Left ventricle myocardium inferior (tissue), 1 donor: ENCODE results near the gene MALRD1. TPM values are rescaled to one million over a fixed set of nuclear protein-coding genes. Genes with fewer than 3 reads are reported as not detected.

Source experiments
- DNase-seq: peaks from one replicate; pipeline ENCODE4 v3.0.0-alpha.2; 2020
- H3K27ac ChIP-seq: fragments of 200-600 bp; replicated peaks from 2 replicates; pipeline ENCODE4 v1.8.0; 2021
- H3K27me3 ChIP-seq: fragments of 200-600 bp; 2 replicates; pipeline ENCODE4 v1.8.0; 2021; ENCODE audit warnings: low read depth
- H3K36me3 ChIP-seq: fragments of 200-600 bp; 2 replicates; pipeline ENCODE4 v1.8.0; 2021
- H3K4me1 ChIP-seq: fragments of 200-600 bp; 2 replicates; pipeline ENCODE4 v1.8.0; 2021
- H3K4me3 ChIP-seq: fragments of 200-600 bp; 2 replicates; pipeline ENCODE4 v1.8.0; 2021; ENCODE audit warnings: mild to moderate bottlenecking, moderate library complexity
- H3K9me3 ChIP-seq: fragments of 200-600 bp; replicated peaks from 2 replicates; pipeline ENCODE4 v1.8.0; 2021
- intact Hi-C: fragments of 100-400 bp; cut with micrococcal nuclease; formaldehyde crosslinking; loops from one replicate; pipeline ENCODE4 v1.11.0; 2022
- total RNA-seq: library from RNA; stranded (reverse); fragmentation: NEBNext Ultra II Directional; extraction: Animal tissue kit (Norgen Biotek cat#: 25700); gene quantifications from one replicate; pipeline ENCODE4 v1.2.1, GENCODE V29; 2021
- TF ChIP-seq, protein P1 (sequence below): fragments of 200-600 bp; IDR thresholded peaks from 2 replicates; pipeline ENCODE4 v1.8.0; 2021; ENCODE audit warnings: antibody characterized with exemption, mild to moderate bottlenecking, borderline replicate concordance
- donor health status: DM: no; HTN: yes; CAD: no; lungs with severe emphysema.

Gene MALRD1
- total RNA-seq, 1 donor from 2014 or later: 0.47 TPM

DNA sequence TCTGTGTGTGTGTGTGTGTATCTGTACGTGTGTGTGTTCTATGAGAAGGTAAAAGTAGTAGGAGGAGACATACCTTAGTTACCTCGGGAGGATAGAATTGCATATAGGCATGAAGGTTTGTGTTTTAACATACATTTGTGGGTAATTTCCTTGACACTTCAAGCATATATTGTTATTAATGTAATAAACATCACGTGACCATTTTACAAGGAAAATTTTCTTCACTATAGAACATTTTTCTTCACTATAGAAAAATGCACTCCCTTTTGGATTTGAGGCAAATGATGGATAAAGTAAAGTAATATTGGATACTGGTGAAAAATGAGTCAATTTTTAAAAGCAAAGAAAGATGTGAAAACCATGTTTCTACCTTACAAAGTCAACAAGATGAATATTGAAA, 640.6 kb downstream of the MALRD1 start:
- intact Hi-C loops: no loop called here
- H3K9me3 ChIP-seq: peaks cover 7% of the 10 kb centered on the region
- H3K4me1 ChIP-seq: no peaks in the 10 kb centered on the region
- H3K36me3 ChIP-seq: no peaks in the 10 kb centered on the region
- H3K4me3 ChIP-seq: no peak overlapping the region
- no peak overlapping the region for H3K27ac ChIP-seq
- DNase-seq: no peak
- TF ChIP-seq, protein P1, sequence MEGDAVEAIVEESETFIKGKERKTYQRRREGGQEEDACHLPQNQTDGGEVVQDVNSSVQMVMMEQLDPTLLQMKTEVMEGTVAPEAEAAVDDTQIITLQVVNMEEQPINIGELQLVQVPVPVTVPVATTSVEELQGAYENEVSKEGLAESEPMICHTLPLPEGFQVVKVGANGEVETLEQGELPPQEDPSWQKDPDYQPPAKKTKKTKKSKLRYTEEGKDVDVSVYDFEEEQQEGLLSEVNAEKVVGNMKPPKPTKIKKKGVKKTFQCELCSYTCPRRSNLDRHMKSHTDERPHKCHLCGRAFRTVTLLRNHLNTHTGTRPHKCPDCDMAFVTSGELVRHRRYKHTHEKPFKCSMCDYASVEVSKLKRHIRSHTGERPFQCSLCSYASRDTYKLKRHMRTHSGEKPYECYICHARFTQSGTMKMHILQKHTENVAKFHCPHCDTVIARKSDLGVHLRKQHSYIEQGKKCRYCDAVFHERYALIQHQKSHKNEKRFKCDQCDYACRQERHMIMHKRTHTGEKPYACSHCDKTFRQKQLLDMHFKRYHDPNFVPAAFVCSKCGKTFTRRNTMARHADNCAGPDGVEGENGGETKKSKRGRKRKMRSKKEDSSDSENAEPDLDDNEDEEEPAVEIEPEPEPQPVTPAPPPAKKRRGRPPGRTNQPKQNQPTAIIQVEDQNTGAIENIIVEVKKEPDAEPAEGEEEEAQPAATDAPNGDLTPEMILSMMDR: no peak
- no peaks in the 10 kb centered on the region for H3K27me3 ChIP-seq

DNA sequence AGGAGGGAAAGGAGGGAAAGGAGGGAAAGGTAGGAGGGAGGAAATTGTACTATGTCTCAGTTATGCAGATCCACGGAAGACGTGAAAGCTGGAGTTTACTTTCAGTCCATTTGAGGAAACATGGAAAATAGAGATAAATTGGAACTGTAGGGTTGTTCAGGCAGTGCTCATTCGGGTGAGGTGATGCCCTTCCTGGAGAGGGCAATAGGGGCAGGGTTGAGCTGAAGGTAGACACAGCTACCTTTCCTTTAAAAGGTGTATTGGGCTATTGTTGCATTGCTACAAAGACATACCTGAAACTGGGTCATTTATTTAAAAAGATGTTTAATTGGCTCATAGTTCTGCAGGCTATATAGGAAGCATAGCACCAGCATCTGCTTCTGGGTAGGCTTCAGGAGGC, 650.7 kb downstream of the MALRD1 start:
- Histone ChIP-seq H3K27ac (no peak overlapping the region), H3K27me3 (no peaks in the 10 kb centered on the region), H3K36me3 (no peaks in the 10 kb centered on the region), H3K4me1 (no peaks in the 10 kb centered on the region), H3K4me3 (no peak overlapping the region), H3K9me3 (no peaks in the 10 kb centered on the region)
- TF ChIP-seq, protein P1: no peak
- intact Hi-C loops: no loop called here
- DNase-seq: no peak

DNA sequence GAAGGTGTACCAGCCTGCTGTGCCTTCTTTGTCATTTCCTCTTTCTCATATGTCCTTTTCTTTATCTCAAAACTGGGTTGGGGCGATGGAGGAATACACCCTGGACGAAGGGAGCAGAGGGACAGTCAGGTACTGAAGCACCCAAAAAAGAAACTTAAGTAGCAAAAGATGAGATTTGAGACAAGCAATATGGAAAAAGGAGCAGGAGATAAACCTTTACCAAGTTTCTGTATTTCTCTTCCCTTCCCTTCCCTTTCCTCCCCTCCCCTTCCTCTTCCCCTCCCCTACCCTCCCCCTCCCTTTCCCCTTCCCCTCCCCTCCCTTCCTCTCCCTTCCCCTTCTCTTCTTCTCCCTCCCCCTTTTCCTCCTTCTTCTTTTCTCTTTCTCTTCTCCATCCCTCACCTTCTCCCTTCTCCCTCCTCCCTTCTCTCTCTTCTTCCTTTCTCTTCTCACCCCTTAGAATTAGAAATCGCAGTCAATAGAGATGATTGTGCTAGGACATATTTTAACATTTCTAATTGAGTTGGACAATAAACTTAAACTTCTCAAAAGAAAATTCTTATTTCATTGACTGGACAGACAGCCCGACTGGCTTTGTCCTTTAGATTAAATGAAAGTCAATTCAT, 652.9 kb downstream of the MALRD1 start:
- H3K9me3 ChIP-seq: no peaks in the 10 kb centered on the region
- TF ChIP-seq, protein P1: no peak
- DNase-seq: no peak
- intact Hi-C loops: no loop called here
- H3K27ac ChIP-seq: no peak overlapping the region
- no peak overlapping the region for H3K4me3 ChIP-seq
- H3K36me3 ChIP-seq: no peaks in the 10 kb centered on the region
- no peaks in the 10 kb centered on the region for H3K4me1 ChIP-seq
- no peaks in the 10 kb centered on the region for H3K27me3 ChIP-seq

DNA sequence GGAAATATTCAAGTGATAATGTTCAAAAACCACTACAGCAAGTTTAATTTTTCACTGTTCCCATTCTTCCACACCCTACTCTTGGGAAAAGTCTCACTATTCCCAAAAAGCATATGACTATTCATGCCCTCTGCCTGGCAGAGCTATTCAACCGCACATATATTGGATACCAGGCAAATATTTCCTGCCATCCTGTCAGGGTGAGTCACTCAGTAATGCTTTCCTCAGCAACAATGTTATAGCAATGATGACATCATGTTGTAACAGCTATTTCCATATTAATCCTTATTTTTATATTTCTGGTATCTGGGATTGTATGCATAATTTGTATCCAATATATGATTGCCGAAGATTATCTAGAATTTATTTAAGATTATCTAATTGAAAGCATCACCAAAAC, 653.6 kb downstream of the MALRD1 start:
- no peaks in the 10 kb centered on the region for H3K27me3 ChIP-seq
- intact Hi-C loops: no loop called here
- TF ChIP-seq, protein P1: no peak

DNA sequence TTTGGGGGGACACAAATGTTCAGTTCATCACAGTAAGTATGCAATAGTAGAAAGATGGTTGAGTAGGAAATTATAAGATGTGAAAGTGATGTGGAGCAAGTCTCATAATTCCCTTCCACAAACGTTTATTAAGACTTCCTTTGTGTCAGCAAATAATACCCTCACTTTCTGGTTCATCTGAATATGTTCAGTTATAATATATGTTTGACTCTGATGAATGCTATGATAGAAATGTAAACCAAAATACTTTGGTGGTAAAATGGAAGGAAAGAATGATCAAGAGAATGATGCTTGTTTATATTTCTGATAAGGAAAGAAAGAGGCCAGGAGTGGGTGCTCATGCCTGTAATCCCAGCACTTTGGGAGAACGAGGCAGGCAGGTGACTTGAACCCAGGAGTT, 655.9 kb downstream of the MALRD1 start:
- H3K4me1 ChIP-seq: no peaks in the 10 kb centered on the region
- intact Hi-C loops: no loop called here
- TF ChIP-seq, protein P1: no peak

More for the DNA sequence above, 653.6 kb downstream of the MALRD1 start:
- no peak for DNase-seq
- Histone ChIP-seq H3K27ac (no peak overlapping the region), H3K36me3 (no peaks in the 10 kb centered on the region), H3K4me3 (no peak overlapping the region), H3K9me3 (no peaks in the 10 kb centered on the region), H3K4me1 (no peaks in the 10 kb centered on the region)

DNA sequence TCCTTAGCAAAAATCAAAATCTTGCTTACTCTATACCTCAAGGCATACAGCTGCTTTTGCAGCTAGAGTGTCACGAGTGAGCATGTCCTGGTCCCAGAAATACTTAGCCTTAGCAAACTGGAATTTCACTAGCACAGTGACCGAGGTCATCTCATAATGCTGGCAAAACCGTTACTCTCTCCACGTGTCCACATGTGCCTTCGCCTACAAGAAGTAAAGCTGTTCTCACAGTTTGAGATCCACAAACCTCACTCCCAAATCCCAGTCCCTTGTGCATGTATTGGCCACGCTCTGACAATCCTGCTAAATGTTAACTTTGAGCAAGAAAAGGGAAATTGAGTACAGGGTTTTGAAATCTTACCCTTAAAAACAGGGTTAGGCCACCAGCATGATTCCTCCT, 656.6 kb downstream of the MALRD1 start:
- TF ChIP-seq, protein P1: no peak
- intact Hi-C loops: no loop called here
- H3K27ac ChIP-seq: no peak overlapping the region
- no peak overlapping the region for H3K4me3 ChIP-seq
- H3K36me3 ChIP-seq: no peaks in the 10 kb centered on the region
- H3K27me3 ChIP-seq: no peaks in the 10 kb centered on the region
- H3K9me3 ChIP-seq: no peaks in the 10 kb centered on the region
- no peaks in the 10 kb centered on the region for H3K4me1 ChIP-seq
- no peak for DNase-seq

More for the DNA sequence above, 655.9 kb downstream of the MALRD1 start:
- H3K9me3 ChIP-seq: no peaks in the 10 kb centered on the region
- no peaks in the 10 kb centered on the region for H3K27me3 ChIP-seq
- no peak for DNase-seq
- H3K4me3 ChIP-seq: no peak overlapping the region
- H3K27ac ChIP-seq: no peak overlapping the region
- H3K36me3 ChIP-seq: no peaks in the 10 kb centered on the region
